Measurements from ENCODE around the gene MAP3K5. TPM values are rescaled to one million over a fixed set of nuclear protein-coding genes. Genes with fewer than 3 reads are reported as not detected.

MAP3K5 gene
- total and polyA plus RNA-seq, 4 donors, result 7.5 to 28.3 (median 22.8) TPM

GRCh38 chr6:136822376-136823127 is 30.3 kb upstream of the MAP3K5 start, which contains the start of gene PEX7:
PEX7 (plus strand) TSS chr6:136822592; CDS start chr6:136822666, 74 bp downstream.
- peak; percentile 95 to 98 (median 97) for DNase-seq
- no peaks in the 10 kb centered on the region for H3K27me3 ChIP-seq (ENCODE audit: control insufficient read depth in 3 of 3, insufficient read depth in 3 of 3, low read length in 2 of 3)
- H3K9ac ChIP-seq (ENCODE audit: insufficient read depth in 1 of 2, low read length in 2 of 2), result peak within 1 kb of the TSS; percentile 72 to 97
- peak within 1 kb of the TSS; percentile 95 to 97 for H3K27ac ChIP-seq (ENCODE audit: low read depth in 1 of 2, low read length in 1 of 2)
- H3K36me3 ChIP-seq (ENCODE audit: control insufficient read depth in 4 of 4, insufficient read depth in 4 of 4, low read length in 4 of 4), result peaks cover 0 to 5% (median 1%) of the 10 kb centered on the region in 4 donors
- no peaks in the 10 kb centered on the region for H3K9me3 ChIP-seq (ENCODE audit: control insufficient read depth in 4 of 4, insufficient read depth in 3 of 4, low read length in 3 of 4)
- H3K4me1 ChIP-seq (ENCODE audit: control insufficient read depth in 5 of 5, insufficient read depth in 5 of 5, low read length in 5 of 5), result peaks cover 0 to 25% (median 5%) of the 10 kb centered on the region in 5 donors
- 1% methylated on average over 62 to 78 of the region's 78 CpGs for WGBS, 2 donors
- H3K4me3 ChIP-seq, result peak within 1 kb of the TSS; percentile 78
- peak; percentile 94 for ATAC-seq (ENCODE audit: insufficient read depth, low FRiP score)
- TF ChIP-seq CTCF (IDR thresholded peaks at IDR 0.05; ENCODE audit: control extremely low read depth, extremely low read depth), result peak; percentile 43

- ATAC-seq (ENCODE audit: insufficient read depth, low FRiP score), result no peak
- peak overlapping the region; percentile 47 to 97 for H3K9ac ChIP-seq (ENCODE audit: insufficient read depth in 1 of 2, low read length in 2 of 2)
- 1 to 3% methylated on average over 11 of the region's 11 CpGs for WGBS, 2 donors
- peaks cover 0 to 5% (median 1%) of the 10 kb centered on the region in 4 donors for H3K36me3 ChIP-seq (ENCODE audit: control insufficient read depth in 4 of 4, insufficient read depth in 4 of 4, low read length in 4 of 4)
- no peaks in the 10 kb centered on the region for H3K9me3 ChIP-seq (ENCODE audit: control insufficient read depth in 4 of 4, insufficient read depth in 3 of 4, low read length in 3 of 4)
- H3K27ac ChIP-seq (ENCODE audit: low read depth in 1 of 2, low read length in 1 of 2), result peak overlapping the region; percentile 95 to 97
- DNase-seq, result no peak
- no peaks in the 10 kb centered on the region for H3K27me3 ChIP-seq (ENCODE audit: control insufficient read depth in 3 of 3, insufficient read depth in 3 of 3, low read length in 2 of 3)
- H3K4me1 ChIP-seq (ENCODE audit: control insufficient read depth in 5 of 5, insufficient read depth in 5 of 5, low read length in 5 of 5), result peaks cover 0 to 25% (median 5%) of the 10 kb centered on the region in 5 donors
- H3K4me3 ChIP-seq, result peak overlapping the region; percentile 14
- TF ChIP-seq CTCF (IDR thresholded peaks at IDR 0.05; ENCODE audit: control extremely low read depth, extremely low read depth), result no peak
Measured at GRCh38 chr6:136822046-136822375, 29.7 kb upstream of the MAP3K5 start.

GRCh38 chr6:136820561-136820960 is 28.3 kb upstream of the MAP3K5 start:
- H3K9me3 ChIP-seq (ENCODE audit: control insufficient read depth in 4 of 4, insufficient read depth in 3 of 4, low read length in 3 of 4), result no peaks in the 10 kb centered on the region
- ATAC-seq (ENCODE audit: insufficient read depth, low FRiP score), result no peak
- H3K27me3 ChIP-seq (ENCODE audit: control insufficient read depth in 3 of 3, insufficient read depth in 3 of 3, low read length in 2 of 3), result no peaks in the 10 kb centered on the region
- WGBS, 2 donors, result 77 to 88% methylated on average over 2 of the region's 2 CpGs
- H3K4me1 ChIP-seq (ENCODE audit: control insufficient read depth in 5 of 5, insufficient read depth in 5 of 5, low read length in 5 of 5), result peaks cover 0 to 29% (median 5%) of the 10 kb centered on the region in 5 donors
- peak overlapping the region in 1 of 2 donors; percentile 13 for H3K27ac ChIP-seq (ENCODE audit: low read depth in 1 of 2, low read length in 1 of 2)
- no peak overlapping the region for H3K9ac ChIP-seq (ENCODE audit: insufficient read depth in 1 of 2, low read length in 2 of 2)
- H3K36me3 ChIP-seq (ENCODE audit: control insufficient read depth in 4 of 4, insufficient read depth in 4 of 4, low read length in 4 of 4), result no peaks in the 10 kb centered on the region
- TF ChIP-seq CTCF (IDR thresholded peaks at IDR 0.05; ENCODE audit: control extremely low read depth, extremely low read depth), result no peak
- peak in 2 of 3 donors; percentile 84 to 89 for DNase-seq
- no peak overlapping the region for H3K4me3 ChIP-seq

Measured in lung (tissue), 12 donors.